H1 (cell line): ENCODE measurements around the gene SLC2A10. TPM values are rescaled to one million over a fixed set of nuclear protein-coding genes. Genes with fewer than 3 reads are reported as not detected.

Source experiments
- RAD21 ChIP-seq, 2 experiments: IDR thresholded peaks in 1 of 2; conservative IDR thresholded peaks in 1 of 2; 2 replicates each; pipeline ENCODE4 v1.6.1; 2011; ENCODE audit warnings: low read depth in 2 of 2, low read length in 2 of 2, improper control_type of control experiment in 1 of 2, inconsistent platforms in 1 of 2, mild to moderate bottlenecking in 1 of 2, moderate library complexity in 1 of 2
- RFX5 ChIP-seq: IDR thresholded peaks from 2 replicates; pipeline ENCODE4 v1.6.1; 2011; ENCODE audit warnings: low read depth, low read length, improper control_type of control experiment, borderline replicate concordance
- SAP30 ChIP-seq: fragments of 300-600 bp; sonication (generic); IDR thresholded peaks from 2 replicates; pipeline ENCODE4 v1.7.1; 2012; ENCODE audit warnings: low read length, moderate library complexity, mild to moderate bottlenecking, inconsistent platforms; ENCODE audit not compliant: insufficient read depth, insufficient replicate concordance
- SIN3A ChIP-seq, 2 experiments: IDR thresholded peaks in 1 of 2; conservative IDR thresholded peaks in 1 of 2; 2 replicates each; pipeline ENCODE4 v1.6.1; 2011 to 2012; ENCODE audit warnings: low read length in 2 of 2, improper control_type of control experiment in 1 of 2, low read depth in 1 of 2, mild to moderate bottlenecking in 1 of 2
- polyA plus RNA-seq, 7 experiments: library from polyadenylated mRNA; depleted of rRNA in 3 of 7; stranded (reverse) in 5 of 7; unstranded in 2 of 7; fragments of >200 nt in 5 of 7; fragments of 200-250 nt in 2 of 7; gene quantifications; 1 replicate in 5 of 7; 2 replicates in 1 of 7; 4 replicates in 1 of 7; pipeline versions ENCODE4 v1.2.1 to v1.2.3, GENCODE V29; 2011 to 2013; ENCODE audit warnings: missing spikeins in 2 of 7, mixed read lengths in 2 of 7
- total RNA-seq: library from RNA; stranded (reverse); fragmentation: NEBNext Ultra II Directional; extraction: Animal tissue kit (Norgen Biotek cat#: 25700); gene quantifications from 2 replicates; pipeline ENCODE4 v1.2.1, GENCODE V29; 2021
- TF ChIP-seq, protein P1 (sequence below): IDR thresholded peaks from 2 replicates; pipeline ENCODE4 v1.6.1; 2012; ENCODE audit warnings: inconsistent platforms

Gene SLC2A10
- total and polyA plus RNA-seq, 2 of the 8 experiments (the other 6 are each of a cell fraction or from before 2014, with no cell fraction given) = 9.0 to 9.7 TPM

DNA sequence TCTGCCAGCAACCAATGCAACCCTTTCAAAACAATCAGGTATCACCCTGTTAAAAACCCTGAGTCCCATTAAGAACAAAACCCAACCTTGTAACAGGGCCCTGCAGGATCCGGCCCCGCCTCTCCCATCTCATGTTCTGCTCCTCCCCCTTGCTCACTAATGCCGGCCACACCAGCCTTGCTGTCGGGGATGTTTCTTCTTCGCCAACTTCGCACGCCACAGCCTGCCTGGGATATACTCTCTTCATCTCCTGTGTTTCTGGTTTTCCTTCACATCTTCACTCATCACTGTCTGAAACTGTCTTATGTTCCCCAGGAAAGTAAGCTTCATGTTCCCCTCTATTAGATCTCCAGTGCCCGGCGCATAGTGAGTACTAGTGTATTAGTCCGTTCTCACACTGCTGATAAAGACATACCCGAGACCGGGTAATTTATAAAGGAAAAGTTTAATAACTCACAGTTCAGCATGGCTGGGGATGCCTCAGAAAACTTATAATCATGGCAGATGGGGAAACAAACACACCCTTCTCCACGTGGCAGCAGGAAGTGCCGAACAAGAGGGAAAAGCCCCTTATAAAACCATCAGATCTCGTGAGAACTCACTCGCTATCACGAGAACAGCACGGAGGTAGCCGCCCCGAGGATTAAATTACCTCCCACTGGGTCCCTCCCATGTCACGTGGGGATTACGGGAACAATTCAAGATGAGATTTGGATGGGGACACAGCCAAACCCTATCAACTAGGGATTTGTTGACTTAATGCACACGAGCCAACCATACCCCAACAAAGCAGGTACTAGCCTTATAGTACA lies 25.3 kb upstream of the SLC2A10 start (continued):
- TF ChIP-seq RFX5 = no peak
- peak; percentile 33 for TF ChIP-seq SAP30
- TF ChIP-seq SIN3A (conservative IDR thresholded peaks at IDR 0.05 in 1 of 2, IDR thresholded peaks at IDR 0.05 in 1 of 2; ENCODE audit: low read depth in 1 of 2, low read length in 2 of 2) = 0 out of 4 replicates have a peak, but pooled peaks of 1 of the 2 experiments have one; percentile 37
- TF ChIP-seq RAD21 (IDR thresholded peaks at IDR 0.05 in 1 of 2, conservative IDR thresholded peaks at IDR 0.05 in 1 of 2; ENCODE audit: low read depth in 2 of 2, low read length in 2 of 2) = no peak
- TF ChIP-seq, protein P1, sequence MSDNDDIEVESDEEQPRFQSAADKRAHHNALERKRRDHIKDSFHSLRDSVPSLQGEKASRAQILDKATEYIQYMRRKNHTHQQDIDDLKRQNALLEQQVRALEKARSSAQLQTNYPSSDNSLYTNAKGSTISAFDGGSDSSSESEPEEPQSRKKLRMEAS = peak; percentile 88
